HG03135 (cell line): ENCODE measurements around the gene SHKBP1.
"Not testable (repeated sequence)": the region's sequence is repeated elsewhere in the genome, so short reads cannot be mapped to it uniquely, and the experiment has no call there.

Experiments
- ATAC-seq: cut with Tn5 transposase; IDR thresholded peaks from one replicate; pipeline ENCODE4 v1.9.1; 2021; ENCODE audit warnings: mild to moderate bottlenecking, moderate library complexity; ENCODE audit not compliant: unreplicated experiment

SHKBP1 gene

GRCh38 chr19:40555978-40556689 lies 20.5 kb upstream of the SHKBP1 start:
- ATAC-seq: no peak

- ATAC-seq: no peak
Observed at GRCh38 chr19:40556953-40557530, 19.6 kb upstream of the SHKBP1 start.

GRCh38 chr19:40559394-40559793 lies 17.3 kb upstream of the SHKBP1 start:
- no peak for ATAC-seq

- no peak for ATAC-seq
Observed at GRCh38 chr19:40560092-40560507, 16.6 kb upstream of the SHKBP1 start.

GRCh38 chr19:40561947-40562346 lies 14.7 kb upstream of the SHKBP1 start:
- no peak for ATAC-seq

GRCh38 chr19:40564535-40564934 lies 12.1 kb upstream of the SHKBP1 start:
- not testable (repeated sequence) for ATAC-seq

GRCh38 chr19:40565355-40565754 lies 11.3 kb upstream of the SHKBP1 start:
- no peak for ATAC-seq

- no peak for ATAC-seq
Observed at GRCh38 chr19:40565910-40566495, 10.7 kb upstream of the SHKBP1 start.

- no peak for ATAC-seq
Observed at GRCh38 chr19:40567040-40567749, 9.5 kb upstream of the SHKBP1 start.

GRCh38 chr19:40567750-40568494 lies 8.8 kb upstream of the SHKBP1 start:
- ATAC-seq: no peak

- ATAC-seq: peak; percentile 70
Observed at GRCh38 chr19:40570313-40571004, 6.2 kb upstream of the SHKBP1 start.

GRCh38 chr19:40571005-40571318 lies 5.7 kb upstream of the SHKBP1 start:
- ATAC-seq: no peak

- no peak for ATAC-seq
Observed at GRCh38 chr19:40571831-40572495, 4.7 kb upstream of the SHKBP1 start.

GRCh38 chr19:40575326-40575725 lies 1.3 kb upstream of the SHKBP1 start:
- no peak for ATAC-seq

GRCh38 chr19:40576151-40576584 lies 505 bp upstream of the SHKBP1 start:
- ATAC-seq: no peak

GRCh38 chr19:40578442-40578908 lies 1.8 kb downstream of the SHKBP1 start:
- no peak for ATAC-seq

GRCh38 chr19:40580619-40581018 lies 3.9 kb downstream of the SHKBP1 start:
- no peak for ATAC-seq

GRCh38 chr19:40581531-40581930 lies 4.9 kb downstream of the SHKBP1 start:
- ATAC-seq: no peak

- no peak for ATAC-seq
Observed at GRCh38 chr19:40582467-40582866, 5.8 kb downstream of the SHKBP1 start.

- ATAC-seq: no peak
Observed at GRCh38 chr19:40583283-40583682, 6.6 kb downstream of the SHKBP1 start.
